ENCODE data around the gene SUSD2.
A peak's percentile ranks its signal among the peaks of the same experiment; 100 is the strongest.

SUSD2 gene

DNA sequence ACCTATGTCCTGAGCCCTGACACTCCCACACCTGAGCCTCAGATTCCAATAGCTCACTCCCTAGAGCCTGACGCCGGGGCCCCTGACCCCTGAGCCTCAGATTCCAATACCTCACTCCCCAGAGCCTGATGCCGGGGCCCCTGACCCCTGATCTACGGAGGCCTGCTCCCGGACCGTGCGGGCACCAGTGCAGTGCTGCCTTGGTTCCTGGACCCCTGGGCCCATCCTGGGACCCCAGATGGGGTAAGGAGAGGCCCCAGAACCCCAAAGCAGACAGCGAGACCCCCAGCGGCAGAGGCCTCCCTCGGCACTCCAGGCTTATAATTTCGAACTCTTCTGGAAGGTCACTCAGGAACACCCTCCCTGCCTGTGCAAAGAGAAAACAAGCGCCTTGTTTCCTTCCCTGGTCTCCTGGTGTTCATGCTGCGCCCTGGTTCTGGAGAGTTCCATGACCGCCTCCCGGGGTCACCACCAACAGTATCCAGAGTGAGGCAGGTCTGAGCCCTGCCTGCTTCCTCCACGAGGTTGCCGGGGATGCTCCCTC, 7.5 kb downstream of the SUSD2 start:
- DNase-seq (ENCODE audit: low read depth): no peak
- TF ChIP-seq, protein P1, sequence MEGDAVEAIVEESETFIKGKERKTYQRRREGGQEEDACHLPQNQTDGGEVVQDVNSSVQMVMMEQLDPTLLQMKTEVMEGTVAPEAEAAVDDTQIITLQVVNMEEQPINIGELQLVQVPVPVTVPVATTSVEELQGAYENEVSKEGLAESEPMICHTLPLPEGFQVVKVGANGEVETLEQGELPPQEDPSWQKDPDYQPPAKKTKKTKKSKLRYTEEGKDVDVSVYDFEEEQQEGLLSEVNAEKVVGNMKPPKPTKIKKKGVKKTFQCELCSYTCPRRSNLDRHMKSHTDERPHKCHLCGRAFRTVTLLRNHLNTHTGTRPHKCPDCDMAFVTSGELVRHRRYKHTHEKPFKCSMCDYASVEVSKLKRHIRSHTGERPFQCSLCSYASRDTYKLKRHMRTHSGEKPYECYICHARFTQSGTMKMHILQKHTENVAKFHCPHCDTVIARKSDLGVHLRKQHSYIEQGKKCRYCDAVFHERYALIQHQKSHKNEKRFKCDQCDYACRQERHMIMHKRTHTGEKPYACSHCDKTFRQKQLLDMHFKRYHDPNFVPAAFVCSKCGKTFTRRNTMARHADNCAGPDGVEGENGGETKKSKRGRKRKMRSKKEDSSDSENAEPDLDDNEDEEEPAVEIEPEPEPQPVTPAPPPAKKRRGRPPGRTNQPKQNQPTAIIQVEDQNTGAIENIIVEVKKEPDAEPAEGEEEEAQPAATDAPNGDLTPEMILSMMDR (IDR thresholded peaks at IDR 0.05; ENCODE audit: insufficient read depth, low read depth, low read length, missing control alignments): no peak

GRCh38 chr22:24189249-24190158, 8.2 kb downstream of the SUSD2 start:
- TF ChIP-seq, protein P1 (IDR thresholded peaks at IDR 0.05; ENCODE audit: insufficient read depth, low read depth, low read length, missing control alignments): peak; percentile 83
- H3K4me3 ChIP-seq (ENCODE audit: low read depth, low read length): no peak overlapping the region
- DNase-seq (ENCODE audit: low read depth): peak; percentile 54

More for the DNA sequence above, 7.5 kb downstream of the SUSD2 start:
- H3K4me3 ChIP-seq (ENCODE audit: low read depth, low read length): no peak overlapping the region

DNA sequence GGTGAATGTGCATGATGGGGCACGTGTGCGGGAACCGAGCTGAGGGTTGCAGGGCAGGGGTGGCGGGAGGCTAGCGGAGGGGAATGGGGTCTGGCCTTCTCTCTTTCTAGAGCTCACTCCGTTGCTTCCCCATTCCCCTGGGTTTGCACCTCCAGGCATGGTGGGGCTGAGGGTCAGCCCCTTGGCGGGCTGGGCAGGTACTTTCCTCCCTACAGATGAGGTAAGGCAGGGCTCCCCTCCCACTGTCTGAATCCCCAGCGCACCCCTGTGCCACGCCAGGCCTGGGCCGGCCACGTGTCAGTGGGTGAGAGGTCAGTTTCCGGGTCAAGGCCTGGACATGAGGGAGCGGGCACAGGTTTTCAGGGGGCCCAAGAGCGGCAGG, 8.9 kb downstream of the SUSD2 start:
- DNase-seq (ENCODE audit: low read depth): no peak
- TF ChIP-seq, protein P1 (IDR thresholded peaks at IDR 0.05; ENCODE audit: insufficient read depth, low read depth, low read length, missing control alignments): no peak
- H3K4me3 ChIP-seq (ENCODE audit: low read depth, low read length): no peak overlapping the region

DNA sequence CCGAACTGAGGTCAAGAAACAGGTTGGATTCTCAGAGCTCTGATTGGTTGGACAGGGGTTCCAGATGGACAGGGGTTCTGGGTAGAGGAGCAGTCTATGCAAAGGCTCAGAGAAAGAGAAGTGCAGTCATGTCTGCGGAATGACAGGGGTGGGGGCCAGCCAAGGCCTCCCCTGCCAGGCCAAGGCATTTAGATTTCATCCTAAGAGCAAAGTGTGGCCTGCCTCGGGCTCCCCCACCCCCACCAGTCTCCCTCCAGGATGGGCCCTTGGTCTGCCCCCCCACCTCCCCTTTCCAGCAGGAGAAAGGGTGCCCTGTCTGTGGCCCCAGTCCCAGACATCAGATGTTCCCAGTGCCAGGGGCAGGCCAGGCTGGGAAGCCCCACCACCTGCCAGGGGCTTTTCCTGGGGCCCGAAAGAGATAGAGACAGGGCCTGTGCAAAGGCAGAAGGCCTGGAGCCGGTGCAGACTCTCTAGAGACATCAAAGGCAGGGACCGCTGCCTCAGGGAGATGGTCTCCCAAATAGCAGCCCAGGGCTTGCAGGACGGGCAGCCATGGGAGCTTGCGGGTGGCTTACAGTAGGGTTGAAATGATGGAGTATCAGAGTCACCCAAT, 9.4 kb downstream of the SUSD2 start:
- no peak for DNase-seq (ENCODE audit: low read depth)
- TF ChIP-seq, protein P1 (IDR thresholded peaks at IDR 0.05; ENCODE audit: insufficient read depth, low read depth, low read length, missing control alignments): no peak
- H3K4me3 ChIP-seq (ENCODE audit: low read depth, low read length): no peak overlapping the region

DNA sequence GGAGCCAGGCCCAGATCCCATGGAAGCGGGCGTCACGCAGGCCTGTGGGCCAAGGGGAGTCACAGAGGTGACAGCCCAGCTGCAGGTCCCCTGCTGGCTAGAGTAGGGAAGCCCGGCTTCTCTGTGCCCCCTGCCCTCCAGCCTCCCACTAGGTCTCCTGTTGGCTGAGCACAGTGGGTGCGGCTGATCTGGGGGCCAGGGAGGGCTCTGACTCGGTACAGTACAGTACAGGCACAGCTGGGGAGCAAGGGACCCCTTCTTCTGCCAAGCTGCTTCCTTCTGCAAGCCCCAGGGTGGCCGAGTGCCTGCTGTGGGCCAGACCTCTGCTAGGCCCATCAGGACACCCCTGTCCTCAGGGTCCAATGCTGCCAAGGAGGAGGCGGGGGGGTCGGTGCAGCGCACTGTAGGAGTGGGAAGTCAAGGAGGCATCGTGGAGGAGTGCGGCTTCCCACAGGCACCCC, 10.1 kb downstream of the SUSD2 start:
- TF ChIP-seq, protein P1 (IDR thresholded peaks at IDR 0.05; ENCODE audit: insufficient read depth, low read depth, low read length, missing control alignments): no peak
- no peak for DNase-seq (ENCODE audit: low read depth)
- no peak overlapping the region for H3K4me3 ChIP-seq (ENCODE audit: low read depth, low read length)

DNA sequence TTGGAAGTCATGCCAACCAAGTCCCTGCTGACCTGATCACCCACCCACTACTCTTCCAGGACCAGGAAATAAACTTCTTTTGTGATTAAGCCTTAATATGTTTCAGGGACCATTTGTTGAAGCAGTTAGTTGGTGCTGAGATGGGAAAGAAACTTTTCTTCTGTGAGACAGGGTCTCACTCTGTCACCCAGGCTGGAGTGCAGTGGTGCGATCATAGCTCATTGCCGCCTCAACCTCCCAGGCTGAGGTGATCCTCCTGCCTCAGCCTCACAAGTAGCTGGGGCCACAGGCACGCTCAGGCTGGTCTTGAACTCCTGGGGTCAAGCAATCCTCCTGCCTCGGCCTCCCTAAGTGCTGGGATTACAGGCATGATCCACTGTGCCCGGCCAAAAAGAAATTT, 10.6 kb downstream of the SUSD2 start:
- TF ChIP-seq, protein P1 (IDR thresholded peaks at IDR 0.05; ENCODE audit: insufficient read depth, low read depth, low read length, missing control alignments): no peak
- no peak overlapping the region for H3K4me3 ChIP-seq (ENCODE audit: low read depth, low read length)
- no peak for DNase-seq (ENCODE audit: low read depth)
